ENCODE results near the gene HERC3.
"Not testable (repeated sequence)": the region's sequence is repeated elsewhere in the genome, so short reads cannot be mapped to it uniquely, and the experiment has no call there.

Gene HERC3

DNA sequence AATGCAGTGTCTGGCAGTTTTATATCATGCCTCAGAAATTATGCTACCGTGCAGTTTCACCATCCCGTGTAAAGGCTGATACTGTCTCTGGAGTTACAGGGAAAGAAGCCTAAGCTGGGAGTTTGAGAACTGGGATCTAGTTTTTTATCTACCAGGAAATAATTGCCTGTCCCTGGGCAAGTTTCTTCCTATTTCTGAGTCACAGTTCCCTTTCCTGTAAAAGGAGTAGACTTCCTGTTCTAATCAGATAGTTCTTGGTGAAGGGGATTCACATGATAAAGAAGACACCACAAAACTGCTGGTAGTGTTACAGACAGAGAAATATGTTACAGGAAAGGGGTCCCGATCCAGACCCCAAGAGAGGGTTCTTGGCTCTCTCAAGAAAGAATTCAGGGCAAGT, 17.1 kb downstream of the HERC3 start:
- DNase-seq (ENCODE audit: low spot score): peak; percentile 65

DNA sequence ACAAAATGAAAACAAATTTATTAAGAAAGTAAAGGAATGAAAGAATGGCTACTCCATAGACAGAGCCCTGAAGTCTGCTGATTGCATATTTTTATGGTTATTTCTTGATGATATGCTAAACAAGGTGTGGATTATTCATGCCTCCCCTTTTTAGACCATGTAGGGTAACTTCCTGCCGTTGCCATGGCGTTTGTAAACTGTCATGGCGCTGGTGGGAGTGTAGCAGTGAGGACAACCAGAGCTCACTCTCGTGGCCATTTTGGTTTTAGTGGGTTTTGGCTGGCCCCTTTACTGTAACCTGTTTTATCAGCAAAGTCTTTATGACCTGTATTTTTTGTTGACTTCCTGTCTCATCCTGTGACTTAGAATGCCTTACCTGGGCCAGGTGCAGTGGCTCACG, 17.5 kb downstream of the HERC3 start:
- not testable (repeated sequence) for DNase-seq (ENCODE audit: low spot score)

DNA sequence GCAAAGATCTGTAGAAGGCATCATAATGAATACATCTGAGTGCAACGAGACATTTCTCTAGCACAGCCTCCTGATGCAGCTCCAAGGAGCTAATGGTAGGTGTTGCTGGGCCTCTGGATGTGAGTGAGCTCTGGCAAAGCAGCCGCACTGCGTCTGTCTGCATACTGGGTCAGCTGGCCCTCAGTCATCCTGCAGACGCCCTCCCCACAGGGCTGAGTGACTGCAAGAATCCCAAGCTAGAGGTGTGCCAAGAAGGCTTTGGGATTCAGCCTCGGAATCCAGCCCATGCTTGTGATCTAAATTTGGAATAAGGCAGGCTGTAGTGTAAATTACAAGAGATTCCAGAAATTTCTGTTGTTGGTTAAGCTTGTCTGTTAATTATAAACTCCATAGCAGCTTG, 18.5 kb downstream of the HERC3 start:
- DNase-seq (ENCODE audit: low spot score): peak; percentile 92

DNA sequence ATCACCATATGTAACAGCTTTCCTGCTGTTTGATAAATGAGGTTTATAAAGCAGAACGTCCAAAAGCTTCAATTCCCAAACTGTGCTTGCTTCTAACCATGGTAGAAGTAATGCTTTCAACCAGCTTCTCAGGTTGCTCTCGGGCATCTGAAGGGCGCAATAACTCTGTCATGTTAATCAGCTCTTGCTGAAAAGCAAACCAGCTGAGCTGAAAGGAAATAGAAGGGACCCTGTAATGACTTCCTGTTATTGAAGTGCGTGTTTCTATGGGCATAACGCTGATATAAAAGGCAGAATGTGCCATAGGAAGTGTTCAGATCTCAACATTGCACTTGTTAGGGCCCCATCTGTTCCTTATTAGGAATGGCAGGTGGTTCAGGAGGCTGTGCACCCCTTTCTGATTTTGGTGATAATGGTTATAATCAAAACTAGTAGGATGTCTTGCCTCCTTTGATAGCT, 21.2 kb downstream of the HERC3 start:
- DNase-seq (ENCODE audit: low spot score): peak; percentile 55

DNA sequence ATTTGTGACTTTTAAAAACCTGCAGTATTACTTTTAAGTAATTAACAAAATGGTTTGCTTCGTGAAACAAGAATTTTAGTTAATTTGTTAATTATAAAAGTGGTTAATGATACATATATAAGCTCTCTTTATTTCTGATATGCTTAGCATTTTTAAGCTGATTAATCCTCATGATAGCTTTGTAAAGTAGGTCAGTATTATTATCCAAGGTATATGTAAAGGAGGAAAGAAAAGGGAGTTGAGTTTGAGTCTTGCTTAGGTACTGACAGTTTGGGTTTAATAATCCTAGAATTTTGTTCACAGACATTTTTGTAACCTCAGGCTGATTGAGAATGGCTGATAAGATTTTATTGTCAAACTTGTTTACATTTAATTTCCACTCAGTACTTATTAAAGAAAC, 21.8 kb downstream of the HERC3 start:
- DNase-seq (ENCODE audit: low spot score): no peak

DNA sequence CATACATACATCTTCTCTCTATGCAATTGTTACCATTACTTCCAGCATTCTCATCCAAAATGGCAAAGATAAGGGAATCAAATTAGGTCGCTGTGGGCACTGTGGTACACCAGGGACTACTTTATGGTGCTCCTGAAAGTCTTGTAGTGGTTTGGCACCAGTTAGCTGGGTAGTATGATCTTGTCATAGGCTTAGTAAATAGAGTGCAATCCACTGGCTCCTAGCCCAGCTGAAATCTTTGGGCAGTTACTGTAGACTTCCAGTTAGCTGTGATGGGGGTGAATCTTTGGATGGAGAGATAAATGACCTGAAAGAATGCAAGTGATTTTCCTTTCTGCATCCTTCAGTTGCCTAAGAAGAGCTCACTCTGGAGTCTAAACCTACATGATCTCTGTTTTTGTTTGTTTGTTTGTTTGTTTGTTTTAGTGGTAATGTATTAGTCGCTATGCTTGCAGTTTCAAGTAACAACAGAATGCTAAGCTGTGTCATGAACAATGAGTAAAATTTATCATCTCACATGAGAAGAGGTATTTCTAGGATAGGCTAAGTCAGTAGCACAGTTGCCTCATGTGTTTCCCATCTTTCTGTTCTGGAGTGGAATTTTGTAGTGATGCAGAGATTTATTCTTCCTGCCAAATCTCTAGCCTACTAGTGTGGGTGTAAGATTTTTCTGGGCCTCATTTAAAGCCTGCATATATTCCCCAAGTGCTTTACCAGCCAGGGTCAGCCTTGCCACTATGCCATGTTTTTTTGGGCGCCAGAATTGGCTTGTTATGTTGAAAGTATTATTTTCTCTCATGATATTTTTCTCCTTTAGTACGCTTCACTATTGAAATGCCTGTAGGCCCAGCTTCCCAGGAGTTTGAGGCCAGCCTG, 24.2 kb downstream of the HERC3 start:
- peak; percentile 59 for DNase-seq (ENCODE audit: low spot score)

DNA sequence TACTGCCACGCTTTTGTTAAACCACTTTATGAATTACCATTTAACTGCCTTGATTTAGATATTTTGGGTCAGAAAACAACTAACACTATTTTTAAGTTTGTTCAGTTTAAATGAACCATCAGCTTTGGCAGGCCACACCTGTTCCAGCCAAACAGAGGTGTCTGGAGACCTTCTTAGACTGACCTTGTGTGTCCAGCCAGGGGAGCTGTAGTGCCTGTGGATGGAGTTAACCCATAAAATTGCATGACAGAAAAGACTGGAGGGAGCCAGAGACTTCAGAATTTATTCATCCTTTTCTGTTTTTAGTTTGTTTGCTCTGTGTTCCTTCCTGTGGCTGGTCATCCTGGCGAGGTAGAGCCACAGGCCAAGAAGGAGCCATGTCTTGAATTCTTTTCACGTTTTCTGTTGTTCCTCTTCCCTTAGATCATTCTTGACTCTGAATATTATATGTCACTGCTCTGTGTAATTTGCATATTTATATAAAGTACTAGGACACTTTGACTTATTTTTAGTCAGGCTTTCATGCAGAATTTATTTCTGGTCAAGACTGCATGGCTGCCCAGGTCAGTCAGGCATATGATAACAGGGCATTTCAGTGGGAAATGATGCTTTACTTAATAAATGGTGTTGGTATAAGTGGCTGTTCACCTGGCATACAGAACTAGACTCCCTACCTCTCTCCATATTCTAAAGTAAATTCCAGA, 26.7 kb downstream of the HERC3 start:
- no peak for DNase-seq (ENCODE audit: low spot score)

DNA sequence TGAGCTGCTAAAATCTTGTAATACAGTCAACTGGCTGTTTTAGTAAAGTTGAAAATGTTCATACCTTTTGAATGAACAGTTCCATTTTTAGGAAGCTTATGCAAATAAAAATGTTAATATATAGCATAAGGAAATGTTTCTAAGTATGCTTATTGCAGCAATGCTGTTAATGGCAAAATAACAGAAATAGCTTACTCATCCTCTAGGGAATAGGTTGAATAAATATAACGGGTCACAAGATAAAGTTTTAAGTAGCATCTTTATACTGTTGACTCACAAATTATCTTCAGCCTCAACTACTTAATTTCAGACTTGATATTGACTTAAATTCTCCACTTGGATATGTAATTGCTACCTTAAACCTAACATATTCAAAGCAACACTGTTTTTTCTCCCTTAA, 27.7 kb downstream of the HERC3 start:
- DNase-seq (ENCODE audit: low spot score): no peak

DNA sequence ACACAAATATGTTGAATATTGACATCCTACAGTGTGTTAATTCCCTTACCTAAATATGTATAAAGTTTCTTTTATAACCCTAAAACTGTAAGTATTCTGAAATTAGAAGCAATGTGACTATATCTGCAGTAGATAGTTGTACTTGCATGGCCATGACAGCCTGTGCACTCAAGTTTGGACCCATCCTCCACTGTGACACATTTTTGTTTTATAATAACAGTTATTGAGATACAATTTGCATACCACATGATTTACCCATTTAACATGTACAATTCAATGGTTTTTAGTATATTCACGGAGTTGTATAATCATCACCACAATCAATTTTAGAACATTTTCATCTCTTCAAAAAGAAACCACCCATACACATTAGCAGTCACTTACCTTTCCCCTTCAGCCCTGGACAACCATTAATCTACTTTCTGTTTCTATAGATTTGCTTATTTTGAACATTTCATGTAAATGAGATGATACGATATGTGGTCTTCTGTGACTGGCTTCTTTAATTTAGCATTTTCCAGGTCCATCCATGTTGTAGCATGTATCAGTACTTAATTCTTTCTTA, 29.6 kb downstream of the HERC3 start:
- no peak for DNase-seq (ENCODE audit: low spot score)

DNA sequence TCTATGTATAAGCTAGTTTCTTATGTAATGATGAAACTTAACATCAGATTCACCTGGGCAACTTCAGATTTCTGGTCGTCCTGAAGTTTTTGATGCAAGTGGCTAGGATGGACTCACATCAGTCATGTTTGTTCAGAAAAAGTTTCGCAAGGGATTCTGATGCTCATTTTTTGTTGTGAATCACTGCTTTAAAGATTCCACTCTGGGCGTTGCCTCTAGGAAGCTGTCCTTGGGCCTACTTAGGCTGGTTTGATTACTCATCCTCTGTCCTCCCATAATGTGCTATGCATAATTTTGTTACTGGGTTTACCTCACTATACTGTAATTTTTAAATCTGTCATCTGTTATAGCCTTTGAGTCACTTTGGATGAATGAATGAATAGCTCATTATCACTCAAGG, 30.8 kb downstream of the HERC3 start:
- peak; percentile 91 for DNase-seq (ENCODE audit: low spot score)

DNA sequence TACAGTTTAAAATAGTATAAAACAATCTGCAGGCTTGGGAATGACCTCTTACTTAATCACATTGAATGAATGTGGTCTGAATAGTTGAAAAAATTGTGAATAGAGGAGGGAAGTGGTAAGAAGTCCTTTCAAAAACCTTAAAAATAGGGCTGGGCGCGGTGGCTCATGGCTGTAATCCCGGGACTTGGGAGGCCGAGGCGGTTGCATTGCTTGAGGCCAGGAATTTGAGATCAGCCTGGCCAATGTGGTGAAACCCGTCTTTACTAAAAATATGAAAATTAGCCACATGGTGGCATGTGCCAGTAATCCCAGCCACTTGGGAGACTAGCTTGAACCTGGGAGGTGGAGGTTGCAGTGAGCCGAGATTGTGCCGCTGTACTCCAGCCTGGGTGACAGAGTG, 36.5 kb downstream of the HERC3 start:
- no peak for DNase-seq (ENCODE audit: low spot score)

DNA sequence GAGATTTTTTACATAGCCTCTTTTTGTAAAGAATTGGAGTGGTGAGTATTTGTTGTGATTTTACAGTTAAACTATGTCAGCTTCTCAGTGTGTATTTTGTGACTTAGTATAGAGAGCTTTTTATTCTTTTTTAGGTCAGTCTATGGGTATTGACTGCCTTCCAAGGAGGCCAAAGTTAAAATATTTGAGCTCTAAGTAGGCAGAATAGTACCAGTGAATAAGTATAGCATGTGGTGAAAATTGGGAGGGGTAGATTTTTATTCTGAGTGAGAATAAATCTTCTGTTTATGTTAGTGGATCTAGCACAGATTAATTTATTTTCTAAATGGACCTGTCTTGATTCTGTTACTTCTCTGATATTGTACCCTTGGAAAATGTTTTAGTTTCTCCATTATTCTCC, 37.5 kb downstream of the HERC3 start:
- no peak for DNase-seq (ENCODE audit: low spot score)

DNA sequence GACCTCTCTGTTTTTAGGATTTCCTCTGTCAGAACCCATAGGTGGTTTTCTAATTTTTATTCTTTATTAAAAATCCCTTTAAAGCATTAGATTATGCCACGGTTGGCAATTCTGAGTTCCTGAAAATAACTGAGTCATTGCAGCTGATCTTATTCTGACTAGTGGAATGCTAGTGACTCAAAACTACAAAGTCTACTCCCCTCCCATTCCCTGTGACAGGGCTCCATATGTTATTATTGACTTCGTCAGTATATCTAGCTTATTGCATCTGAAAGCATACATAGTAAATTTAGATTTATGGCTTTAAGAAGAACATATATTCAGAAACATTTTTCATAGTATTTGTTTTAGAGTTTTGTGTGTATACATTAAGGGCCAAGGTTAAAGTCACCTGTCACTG, 38.5 kb downstream of the HERC3 start:
- peak; percentile 63 for DNase-seq (ENCODE audit: low spot score)

DNA sequence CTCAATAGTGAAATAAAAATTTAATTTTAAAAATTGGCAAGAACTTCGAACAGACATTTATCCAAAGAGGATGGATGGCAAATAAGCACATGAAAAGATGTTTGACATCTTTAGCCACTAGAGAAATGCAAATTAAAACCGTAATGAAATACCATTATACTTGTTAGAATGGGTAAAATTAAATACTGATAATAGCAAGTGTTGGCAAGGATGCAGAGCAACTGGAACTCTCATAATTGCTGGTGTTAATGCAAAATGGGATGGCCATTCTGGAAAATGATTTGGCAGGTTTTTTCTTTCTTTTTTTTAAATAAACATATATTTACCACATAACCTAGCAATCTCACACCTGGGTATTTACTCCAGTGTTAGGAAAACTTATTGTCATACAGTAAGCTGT, 51.7 kb downstream of the HERC3 start:
- DNase-seq (ENCODE audit: low spot score): no peak

DNA sequence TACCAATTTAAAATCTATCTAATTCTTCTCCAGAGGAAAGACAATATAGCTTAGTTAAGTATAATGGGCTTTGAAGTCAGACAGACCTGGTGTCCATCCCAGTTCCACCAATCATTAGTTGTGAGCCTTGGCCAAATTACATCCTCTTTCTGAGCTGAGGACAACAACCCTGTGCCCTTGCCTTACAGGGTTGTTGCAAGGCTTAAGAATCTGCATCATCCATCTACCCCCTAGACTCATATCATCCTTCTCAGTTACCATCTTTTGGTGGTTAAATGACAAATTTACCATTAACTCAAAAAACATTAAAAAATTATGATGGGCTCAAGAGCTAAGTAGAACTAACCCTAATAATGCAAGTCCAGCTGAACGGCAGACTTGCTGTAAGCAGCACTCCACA, 53.7 kb downstream of the HERC3 start:
- DNase-seq (ENCODE audit: low spot score): no peak

DNA sequence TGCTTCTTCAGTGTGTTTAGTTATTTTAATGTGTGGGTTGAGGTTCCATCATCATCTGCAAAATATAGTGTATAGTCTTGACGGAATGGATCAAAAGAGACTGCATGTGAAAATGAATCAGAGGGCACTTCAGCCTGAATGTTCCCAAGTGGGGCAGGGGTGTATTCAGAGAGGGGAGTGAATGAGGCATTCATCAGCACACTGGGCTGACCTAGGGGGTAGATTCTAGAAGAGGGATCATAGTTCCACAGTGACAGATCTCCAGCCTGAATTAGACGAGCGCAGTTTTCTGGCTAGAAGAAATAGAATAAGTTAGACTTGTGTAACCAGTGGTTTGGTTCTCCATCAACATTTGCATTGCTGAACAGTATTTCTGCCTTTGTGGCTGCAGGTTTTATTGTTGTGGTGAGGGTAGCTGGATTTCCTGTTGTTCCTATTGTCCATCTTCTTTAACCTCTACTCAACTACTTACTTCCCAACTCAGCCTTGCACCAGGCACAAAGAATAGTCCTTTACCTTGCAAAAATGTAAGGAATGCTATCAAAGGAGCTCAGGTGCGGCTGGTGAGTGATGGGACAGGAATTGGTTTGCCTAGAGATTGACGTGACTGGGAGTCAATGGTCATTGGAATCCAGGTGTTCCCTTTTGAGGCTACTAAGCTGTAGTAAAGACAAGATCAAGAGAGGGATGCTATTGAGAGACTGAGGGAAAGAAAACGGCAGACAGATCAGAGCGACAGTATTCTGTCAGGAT, 54.4 kb downstream of the HERC3 start:
- DNase-seq (ENCODE audit: low spot score): peak; percentile 67

DNA sequence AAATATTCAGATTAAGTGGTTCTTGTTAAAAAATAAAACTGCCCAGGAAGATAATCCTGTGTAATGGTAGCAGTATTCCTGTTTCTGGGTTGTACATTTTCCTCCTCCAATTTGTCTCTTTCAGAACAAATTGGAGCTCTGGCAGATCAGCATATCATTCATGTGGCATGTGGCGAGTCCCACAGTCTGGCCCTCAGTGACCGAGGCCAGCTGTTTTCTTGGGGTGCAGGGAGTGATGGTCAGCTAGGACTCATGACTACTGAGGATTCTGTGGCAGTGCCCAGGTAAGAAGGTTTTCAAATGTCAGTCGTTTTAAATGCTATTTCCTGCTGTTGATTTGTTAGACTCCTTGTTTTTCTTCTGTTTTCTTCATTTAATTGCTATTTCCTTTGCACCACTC, 57.4 kb downstream of the HERC3 start:
- no peak for DNase-seq (ENCODE audit: low spot score)

DNA sequence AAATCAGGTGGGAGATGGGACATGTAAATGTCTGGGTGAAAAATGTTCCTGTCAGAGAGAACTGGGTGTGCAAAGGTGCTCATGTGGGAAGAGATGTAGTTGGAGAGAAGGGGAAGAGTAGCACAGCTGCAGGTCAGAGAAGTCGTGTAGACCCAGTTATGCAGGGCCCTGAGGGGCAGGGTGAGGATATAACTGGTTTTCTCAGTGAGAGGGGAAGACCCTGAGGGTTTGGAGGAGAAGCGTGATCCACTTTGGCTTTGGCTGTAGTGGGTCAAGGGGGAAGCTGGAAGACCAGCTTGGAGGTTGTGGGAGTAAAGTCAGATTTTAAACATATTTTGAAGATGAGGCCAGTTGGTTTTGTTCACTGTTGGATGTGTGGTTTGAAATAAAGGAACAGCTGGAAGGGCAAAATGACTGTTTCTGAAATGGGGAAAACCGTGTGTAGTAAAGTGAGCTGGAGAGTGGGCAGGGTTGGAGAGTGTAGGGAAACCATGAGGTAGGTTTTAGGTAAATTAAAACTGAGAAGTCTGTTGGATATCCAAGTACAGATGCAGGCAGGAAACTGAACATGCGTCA, 61.2 kb downstream of the HERC3 start:
- DNase-seq (ENCODE audit: low spot score): no peak

DNA sequence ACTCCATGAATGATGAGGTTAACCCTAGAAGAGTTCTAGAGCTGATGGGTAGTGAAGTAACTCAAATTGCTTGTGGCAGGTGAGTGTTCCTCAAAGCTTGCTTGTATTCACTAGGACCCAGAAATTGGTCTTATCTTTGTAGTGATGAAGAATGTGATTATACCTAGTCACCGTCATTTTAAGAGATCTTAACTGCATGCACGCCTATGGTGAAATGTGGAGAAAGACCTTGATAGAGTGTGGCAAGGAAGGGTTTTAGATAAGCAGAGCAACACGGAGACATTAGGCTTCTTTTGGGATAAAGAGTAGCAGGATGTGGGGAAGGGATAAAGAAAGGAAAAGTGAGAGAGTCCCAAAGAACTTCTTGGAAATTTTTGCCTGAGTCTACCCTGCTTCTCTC, 62.9 kb downstream of the HERC3 start:
- DNase-seq (ENCODE audit: low spot score): no peak

DNA sequence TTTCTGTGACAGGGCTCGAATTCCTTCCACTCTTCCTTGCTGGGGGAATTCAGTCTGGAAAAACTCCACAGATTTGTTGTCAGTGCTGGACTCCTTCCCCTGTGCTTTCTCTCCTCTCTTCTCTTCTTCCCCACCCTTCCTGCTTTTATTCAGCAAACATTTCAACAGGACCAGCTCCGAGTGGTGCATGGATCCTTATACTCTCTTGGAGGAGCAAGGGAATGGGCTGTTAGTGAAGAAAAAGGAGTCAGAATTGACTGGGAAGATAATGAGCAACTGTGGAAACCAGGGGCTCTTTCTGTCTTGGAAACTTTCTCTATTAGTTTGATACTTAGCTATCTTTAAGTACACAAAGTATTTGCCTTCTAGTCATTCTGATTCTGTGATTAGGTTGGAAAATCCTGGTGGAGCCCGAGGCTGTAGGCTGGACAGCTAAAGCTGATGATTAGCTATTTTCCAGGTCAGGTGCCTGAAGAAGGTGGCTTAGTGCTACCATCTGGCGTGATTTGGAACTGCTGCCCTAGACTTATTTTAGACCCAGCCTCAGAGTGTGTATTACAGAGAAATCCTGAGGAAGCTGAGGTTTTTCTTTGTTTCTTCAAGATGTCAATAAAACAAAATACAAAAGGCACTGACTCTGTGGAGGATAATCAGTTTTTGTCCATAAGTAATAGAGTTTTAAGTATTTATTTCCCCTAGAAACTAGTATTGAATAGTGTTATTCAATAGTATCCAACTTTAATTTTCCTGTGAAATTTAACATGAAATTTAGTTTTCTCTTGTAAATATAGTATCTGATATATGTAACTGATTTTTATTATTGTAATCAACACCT, 67.0 kb downstream of the HERC3 start:
- DNase-seq (ENCODE audit: low spot score): peak; percentile 80

DNA sequence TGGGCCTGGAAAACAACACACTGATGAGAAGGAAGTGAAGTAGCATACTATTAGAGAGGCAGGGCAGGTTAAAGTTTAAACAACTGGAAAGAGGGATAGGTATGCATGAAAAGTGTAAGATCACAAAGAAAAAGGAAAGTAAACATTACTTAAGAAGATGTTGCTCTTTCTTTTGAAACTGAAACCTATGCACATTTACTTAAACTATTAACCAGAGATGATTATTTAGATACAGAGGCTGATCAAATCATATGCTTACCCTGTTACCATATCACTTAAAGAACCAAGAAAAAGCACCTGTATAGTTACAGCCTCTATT, 67.6 kb downstream of the HERC3 start:
- DNase-seq (ENCODE audit: low spot score): peak; percentile 25

Measured in kidney tubule cell (primary cell).